Osteoblast (primary cell): ENCODE results near the gene AUH. TPM values are rescaled to one million over a fixed set of nuclear protein-coding genes. Genes with fewer than 3 reads are reported as not detected.

Source experiments
- DNase-seq: peaks from one replicate; pipeline ENCODE4 v3.0.0; 2011; ENCODE audit warnings: low spot score, mixed read lengths; ENCODE audit not compliant: insufficient read length; ENCODE audit errors: missing footprints
- H2AFZ ChIP-seq: 2 replicates; pipeline ENCODE4 v1.6.0; 2011; ENCODE audit warnings: mild to moderate bottlenecking, low read length
- H3K27ac ChIP-seq: 2 replicates; pipeline ENCODE4 v1.5.1; 2011; ENCODE audit warnings: mild to moderate bottlenecking, low read depth, low read length, moderate library complexity
- H3K27me3 ChIP-seq: 2 replicates; pipeline ENCODE4 v1.6.0; 2012; ENCODE audit warnings: mild to moderate bottlenecking, control low read depth, inconsistent platforms, low read length, moderate library complexity; ENCODE audit not compliant: insufficient read depth
- H3K36me3 ChIP-seq: 2 replicates; pipeline ENCODE4 v1.5.1; 2011; ENCODE audit warnings: mild to moderate bottlenecking, low read length, control low read depth, moderate library complexity; ENCODE audit not compliant: insufficient read depth
- H3K4me1 ChIP-seq: 2 replicates; pipeline ENCODE4 v1.5.1; 2011; ENCODE audit warnings: mild to moderate bottlenecking, low read length, control low read depth, moderate library complexity; ENCODE audit not compliant: insufficient read depth
- H3K4me2 ChIP-seq: 2 replicates; pipeline ENCODE4 v1.6.0; 2011; ENCODE audit warnings: mild to moderate bottlenecking, low read length; ENCODE audit not compliant: insufficient read depth
- H3K4me3 ChIP-seq: fragments of 200-600 bp; sonication (generic); 3 replicates; pipeline ENCODE4 v1.5.1; 2012; ENCODE audit warnings: mild to moderate bottlenecking, low read length, inconsistent platforms; ENCODE audit not compliant: insufficient read depth
- H3K79me2 ChIP-seq: 2 replicates; pipeline ENCODE4 v1.6.0; 2012; ENCODE audit warnings: mild to moderate bottlenecking, low read length, control low read depth, inconsistent platforms; ENCODE audit not compliant: insufficient read depth
- H3K9me3 ChIP-seq: 2 replicates; pipeline ENCODE4 v1.5.1; 2011; ENCODE audit warnings: low read depth, low read length, control low read depth
- H4K20me1 ChIP-seq: 2 replicates; pipeline ENCODE4 v1.6.0; 2012; ENCODE audit warnings: mild to moderate bottlenecking, low read length, control low read depth; ENCODE audit not compliant: insufficient read depth
- total RNA-seq: library from RNA; depleted of rRNA; stranded (reverse); fragments of >200 nt; gene quantifications from 2 replicates; pipeline ENCODE4 v1.2.3, GENCODE V29; 2012
- TF ChIP-seq, protein P1 (sequence below): IDR thresholded peaks from 2 replicates; pipeline ENCODE4 v1.5.1; 2011; ENCODE audit warnings: mild to moderate bottlenecking, low read depth, low read length, moderate library complexity; ENCODE audit errors: extremely low read depth

Gene AUH
- total RNA-seq, 1 donor = 17.0 TPM

DNA sequence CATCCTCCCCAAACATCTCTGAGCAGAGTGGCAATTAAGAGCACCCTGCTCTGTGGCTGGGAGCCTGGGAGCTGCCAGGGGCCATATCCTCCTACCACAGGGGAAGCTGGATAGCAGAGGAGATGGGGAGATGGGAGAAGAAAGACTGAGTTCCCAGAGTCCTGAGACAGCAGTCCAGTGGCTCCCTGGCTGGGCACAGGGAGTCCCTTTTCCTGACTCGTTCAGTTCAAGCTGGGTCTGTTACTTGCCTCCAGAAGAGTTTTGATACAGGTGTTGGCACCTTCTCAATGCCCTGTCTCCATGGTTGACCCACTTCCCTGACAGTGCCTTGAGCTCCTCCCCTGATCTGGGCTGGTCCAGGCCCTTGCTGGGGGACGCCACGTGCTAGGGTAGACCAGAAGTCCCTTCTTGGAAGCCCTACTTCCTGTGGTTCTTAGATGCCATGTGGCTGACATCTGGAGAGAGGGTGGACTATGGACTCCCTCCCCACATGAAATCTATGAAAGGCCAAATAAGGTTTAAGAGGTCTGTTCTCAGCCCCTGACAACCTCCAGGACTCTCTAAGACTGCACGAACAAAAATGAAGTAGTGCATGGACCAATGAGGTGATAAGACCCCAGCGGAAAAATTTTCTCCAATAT, 166.2 kb downstream of the AUH start:
- no peaks in the 10 kb centered on the region for H3K79me2 ChIP-seq
- no peaks in the 10 kb centered on the region for H3K27me3 ChIP-seq
- no peak overlapping the region for H2AFZ ChIP-seq
- H3K27ac ChIP-seq = peak overlapping the region; percentile 83
- TF ChIP-seq, protein P1, sequence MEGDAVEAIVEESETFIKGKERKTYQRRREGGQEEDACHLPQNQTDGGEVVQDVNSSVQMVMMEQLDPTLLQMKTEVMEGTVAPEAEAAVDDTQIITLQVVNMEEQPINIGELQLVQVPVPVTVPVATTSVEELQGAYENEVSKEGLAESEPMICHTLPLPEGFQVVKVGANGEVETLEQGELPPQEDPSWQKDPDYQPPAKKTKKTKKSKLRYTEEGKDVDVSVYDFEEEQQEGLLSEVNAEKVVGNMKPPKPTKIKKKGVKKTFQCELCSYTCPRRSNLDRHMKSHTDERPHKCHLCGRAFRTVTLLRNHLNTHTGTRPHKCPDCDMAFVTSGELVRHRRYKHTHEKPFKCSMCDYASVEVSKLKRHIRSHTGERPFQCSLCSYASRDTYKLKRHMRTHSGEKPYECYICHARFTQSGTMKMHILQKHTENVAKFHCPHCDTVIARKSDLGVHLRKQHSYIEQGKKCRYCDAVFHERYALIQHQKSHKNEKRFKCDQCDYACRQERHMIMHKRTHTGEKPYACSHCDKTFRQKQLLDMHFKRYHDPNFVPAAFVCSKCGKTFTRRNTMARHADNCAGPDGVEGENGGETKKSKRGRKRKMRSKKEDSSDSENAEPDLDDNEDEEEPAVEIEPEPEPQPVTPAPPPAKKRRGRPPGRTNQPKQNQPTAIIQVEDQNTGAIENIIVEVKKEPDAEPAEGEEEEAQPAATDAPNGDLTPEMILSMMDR = no peak
- H3K4me3 ChIP-seq = no peak overlapping the region
- H4K20me1 ChIP-seq = no peaks in the 10 kb centered on the region
- H3K9me3 ChIP-seq = no peaks in the 10 kb centered on the region
- no peak for DNase-seq
- H3K36me3 ChIP-seq = no peaks in the 10 kb centered on the region
- H3K4me1 ChIP-seq = peaks cover 43% of the 10 kb centered on the region
- no peak overlapping the region for H3K4me2 ChIP-seq

DNA sequence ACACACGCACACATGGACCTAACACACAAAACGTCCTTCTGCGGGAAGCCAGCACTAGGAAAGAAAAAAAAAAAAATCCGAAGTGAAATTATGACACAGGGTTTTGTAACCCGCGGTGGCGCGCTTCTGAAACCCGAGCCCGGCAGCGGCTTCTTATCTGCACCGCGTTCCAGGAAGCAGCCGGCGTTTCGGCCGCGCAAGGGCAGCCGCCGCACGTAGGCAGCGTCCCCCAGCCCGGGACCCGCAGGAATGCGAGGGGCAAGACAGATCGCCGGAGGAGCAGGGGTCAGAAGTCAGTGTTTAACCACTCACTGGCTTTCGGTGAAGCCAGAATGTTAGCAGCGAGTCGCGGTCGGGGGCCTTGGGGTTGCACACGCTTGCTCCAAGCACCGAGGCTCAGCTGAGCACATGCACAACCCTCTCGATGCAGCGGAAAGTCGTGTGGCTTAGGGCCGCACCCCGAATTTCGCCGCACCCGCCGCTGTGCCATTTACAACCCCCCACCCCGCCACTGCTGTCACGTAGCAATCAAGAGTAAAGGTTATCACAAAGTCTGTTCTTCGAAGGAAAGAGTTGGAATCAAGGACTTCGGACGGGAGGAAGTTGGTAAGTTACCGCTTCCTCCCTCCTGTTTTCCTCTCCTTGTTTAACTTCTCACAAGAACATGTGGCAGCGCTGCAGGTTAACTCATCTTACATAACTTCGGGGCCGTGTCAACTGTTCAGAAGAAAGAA, 167.9 kb downstream of the AUH start:
- peak overlapping the region; percentile 45 for H2AFZ ChIP-seq
- H3K27me3 ChIP-seq = no peaks in the 10 kb centered on the region
- peak overlapping the region; percentile 73 for H3K4me3 ChIP-seq
- peak overlapping the region; percentile 100 for H3K27ac ChIP-seq
- no peaks in the 10 kb centered on the region for H3K36me3 ChIP-seq
- H3K79me2 ChIP-seq = no peaks in the 10 kb centered on the region
- peak overlapping the region; percentile 90 for H3K4me2 ChIP-seq
- no peaks in the 10 kb centered on the region for H3K9me3 ChIP-seq
- DNase-seq = peak; percentile 86
- no peaks in the 10 kb centered on the region for H4K20me1 ChIP-seq
- H3K4me1 ChIP-seq = peaks cover 43% of the 10 kb centered on the region
- TF ChIP-seq, protein P1 = no peak

DNA sequence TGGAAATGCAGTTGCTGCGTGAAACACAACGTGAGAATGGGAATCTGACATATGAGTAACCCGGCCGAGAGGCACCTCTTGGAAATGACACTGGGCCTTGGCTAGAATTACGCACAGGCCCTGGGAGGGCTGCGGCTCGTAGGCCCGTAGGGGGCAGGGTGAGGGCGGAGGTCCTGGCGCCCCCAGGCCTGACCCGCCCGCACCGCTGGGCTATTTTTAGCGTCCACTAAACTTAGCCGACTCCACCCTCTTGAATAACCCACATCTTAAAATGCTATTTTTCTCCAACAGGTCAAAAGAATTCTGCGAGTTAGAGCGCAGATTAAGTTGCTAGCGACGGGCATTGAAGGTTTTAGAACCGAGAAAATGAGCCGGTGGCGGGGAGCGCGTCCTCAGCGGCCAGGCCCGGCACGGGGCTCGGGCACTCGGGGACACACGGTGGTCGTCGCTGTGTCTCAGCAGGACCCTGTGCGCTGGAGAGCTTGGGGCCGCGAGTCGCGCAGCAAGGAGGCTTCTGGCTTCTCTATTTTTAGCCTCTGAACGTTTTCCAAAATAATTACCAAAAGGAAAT, 168.5 kb downstream of the AUH start:
- Histone ChIP-seq H3K27ac (peak overlapping the region; percentile 100), H3K4me1 (peaks cover 41% of the 10 kb centered on the region), H3K27me3 (no peaks in the 10 kb centered on the region), H3K9me3 (no peaks in the 10 kb centered on the region), H4K20me1 (no peaks in the 10 kb centered on the region), H3K79me2 (no peaks in the 10 kb centered on the region), H2AFZ (no peak overlapping the region), H3K4me2 (peak overlapping the region; percentile 90), H3K36me3 (no peaks in the 10 kb centered on the region), H3K4me3 (peak overlapping the region; percentile 73)
- DNase-seq = peak; percentile 97
- TF ChIP-seq, protein P1 = no peak
